Transverse colon (tissue), 4 donors: ENCODE results near the gene CALB2.

ENCODE experiments used
- CTCF ChIP-seq, 5 experiments: fragments of 200-600 bp in 3 of 5; fragments of 450-650 bp in 2 of 5; sonication (generic) in 3 of 5; IDR thresholded peaks; 1 replicate in 2 of 5; 2 replicates in 3 of 5; pipeline ENCODE4 v1.5.1; 2016 to 2017; ENCODE audit warnings: antibody characterized with exemption in 5 of 5, inconsistent platforms in 3 of 5, mild to moderate bottlenecking in 2 of 5, moderate library complexity in 1 of 5
- POLR2A ChIP-seq: fragments of 450-650 bp; IDR thresholded peaks from one replicate; pipeline ENCODE4 v1.6.1; 2016; ENCODE audit warnings: antibody characterized with exemption, mild to moderate bottlenecking, moderate library complexity
- POLR2AphosphoS5 ChIP-seq, 3 donors: sonication (generic); formaldehyde crosslinking; IDR thresholded peaks; one replicate each; pipeline ENCODE4 v1.6.1; 2016; ENCODE audit warnings: antibody characterized with exemption in 3 of 3

- TF ChIP-seq POLR2AphosphoS5 (IDR thresholded peaks at IDR 0.05) (no peak), CTCF (IDR thresholded peaks at IDR 0.05) (no peak), POLR2A (no peak)
These were observed 66.1 kb downstream of the CALB2 start for GRCh38 chr16:71424626-71425025.
